Stimulated activated CD4-positive, alpha-beta T cell treated with anti-CD3 and anti-CD28 coated beads, Interleukin-12 subunit alpha, Interleukin-12 subunit beta, amount 100 ng/mL, for 48 hours (primary cell): ENCODE results near the gene ADAMTS18.

Experiments
- DNase-seq, 3 donors: peaks; one replicate each; pipeline ENCODE4 v3.0.0-alpha.2; 2020; ENCODE audit warnings: low read depth in 2 of 3, low spot score in 1 of 3

Gene ADAMTS18

GRCh38 chr16:77331043-77331442, 103.8 kb downstream of the ADAMTS18 start:
- DNase-seq = no peak

DNA sequence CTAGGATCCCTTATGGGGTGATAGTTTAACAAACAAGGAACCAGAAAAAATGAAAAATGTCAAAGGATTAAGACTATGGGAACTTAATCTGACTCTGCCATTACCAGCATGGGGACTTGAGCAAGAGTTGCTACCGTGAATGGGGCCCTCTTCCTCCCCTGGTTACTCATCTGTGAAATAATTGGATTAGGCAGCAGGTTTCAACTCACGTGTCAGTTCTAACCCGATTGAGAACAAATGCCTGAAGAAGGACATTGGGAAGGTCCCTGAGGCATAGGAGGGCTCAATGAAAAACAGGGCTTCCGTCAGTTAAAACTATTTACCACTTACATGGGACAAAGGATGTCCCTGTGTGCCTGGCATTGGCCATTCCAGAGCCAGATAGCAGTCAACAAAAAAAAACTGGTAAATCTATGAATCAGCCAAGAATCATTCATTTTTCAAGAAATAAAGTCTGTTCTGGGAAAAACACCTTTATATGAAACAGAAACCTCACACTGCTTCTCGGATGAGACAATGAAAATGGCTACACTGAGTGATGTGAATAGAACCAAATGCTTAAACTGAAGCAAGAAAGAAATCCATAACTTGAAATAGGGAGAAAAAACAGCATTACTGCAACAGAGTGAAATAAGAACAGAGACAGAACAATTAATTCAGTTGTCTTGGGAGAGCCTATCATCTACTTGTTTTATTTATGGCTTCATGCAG, 104.3 kb downstream of the ADAMTS18 start:
- no peak for DNase-seq

DNA sequence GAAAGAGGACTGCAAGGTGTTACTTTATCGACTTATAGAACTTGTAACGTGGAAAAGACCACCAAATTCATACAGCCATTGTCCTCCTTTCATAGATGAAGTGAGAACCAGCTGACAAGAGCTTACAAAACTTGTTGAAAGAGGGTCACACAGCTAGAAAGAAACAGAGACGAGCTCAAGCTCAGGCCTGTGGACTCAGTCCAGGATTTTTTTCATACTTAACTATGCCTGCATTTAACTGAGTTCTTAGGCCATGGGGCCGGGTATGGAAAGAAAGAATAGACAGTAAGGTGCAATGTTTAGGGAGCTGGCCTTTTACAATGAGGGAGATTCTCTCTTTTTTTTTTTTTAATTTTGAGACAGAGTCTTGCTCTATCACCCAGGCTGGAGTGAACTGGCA, 106.1 kb downstream of the ADAMTS18 start:
- no peak for DNase-seq

DNA sequence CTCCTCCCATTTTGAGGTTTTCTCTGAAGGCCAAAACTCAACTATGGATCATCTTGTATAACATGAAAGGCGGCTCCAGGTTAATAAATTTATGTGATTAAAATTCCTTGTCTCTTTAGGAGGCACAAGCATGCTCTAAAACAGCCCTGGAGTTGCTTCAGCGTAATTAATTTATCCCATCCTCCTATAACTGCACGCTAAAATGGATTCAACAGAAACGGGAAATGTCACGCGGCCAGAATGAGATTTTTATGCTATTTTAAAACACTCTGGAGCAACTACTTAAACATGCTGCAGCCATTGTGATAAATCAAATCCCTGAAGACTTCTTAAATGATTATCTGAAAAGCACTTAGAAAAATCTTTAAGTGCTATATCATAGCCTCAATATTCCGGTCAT, 106.6 kb downstream of the ADAMTS18 start:
- DNase-seq = no peak

DNA sequence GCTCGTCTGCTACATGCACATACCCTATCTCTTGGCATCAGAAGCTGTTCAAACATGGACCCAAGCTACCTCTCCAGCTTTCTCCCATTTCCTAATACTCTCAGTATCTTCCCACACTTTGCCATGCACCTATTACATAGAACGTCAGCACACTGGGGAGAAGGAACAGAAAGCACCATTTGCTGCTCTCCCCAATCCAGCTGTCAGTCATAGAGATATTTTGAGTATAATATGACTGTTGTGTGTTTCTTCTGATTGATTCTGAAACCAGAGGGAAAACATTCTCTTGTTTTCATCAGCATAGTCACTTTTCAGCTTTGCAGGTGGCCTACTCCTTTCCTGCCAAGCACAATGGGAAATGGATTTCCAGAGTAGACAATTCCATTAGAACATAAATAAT, 107.1 kb downstream of the ADAMTS18 start:
- no peak for DNase-seq

DNA sequence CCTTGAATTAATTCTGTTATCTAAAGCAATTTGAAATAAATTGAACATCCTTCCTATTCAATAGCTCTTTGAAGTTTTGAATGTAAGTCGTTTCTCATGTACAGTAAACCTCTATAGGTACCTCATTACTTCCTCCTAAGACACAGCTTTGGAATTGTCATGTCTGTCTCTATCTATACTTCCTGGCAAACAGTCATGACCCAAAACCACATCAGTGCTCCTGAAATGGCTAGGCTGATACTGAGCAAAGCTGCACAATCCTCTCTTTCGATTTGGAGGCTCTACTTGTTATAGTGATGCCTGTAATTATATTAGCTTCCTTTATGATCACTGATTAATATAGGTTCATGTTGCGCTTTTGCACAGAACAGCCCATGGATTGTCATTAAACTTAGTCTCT, 110.1 kb downstream of the ADAMTS18 start:
- no peak for DNase-seq

DNA sequence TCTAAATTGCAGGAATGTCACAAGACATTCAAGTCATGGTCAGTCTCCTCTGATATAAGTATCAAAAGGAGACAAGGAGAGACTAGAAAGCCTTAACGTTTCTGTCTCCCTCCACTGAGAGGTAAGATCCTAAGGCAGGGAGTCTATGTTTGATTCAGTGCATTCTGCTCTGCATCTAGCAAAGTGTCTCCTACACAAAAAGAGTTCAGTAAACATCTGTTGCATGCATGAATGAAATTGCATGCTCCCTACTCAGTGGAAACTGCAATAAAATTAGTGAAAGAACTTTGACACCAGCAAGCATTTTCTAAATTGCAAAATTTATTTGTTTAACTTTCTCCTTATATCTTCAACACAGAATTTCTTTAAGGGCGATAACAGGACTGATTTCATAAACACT, 111.1 kb downstream of the ADAMTS18 start:
- no peak for DNase-seq

- DNase-seq = no peak
Observed at GRCh38 chr16:77322757-77323156, 112.1 kb downstream of the ADAMTS18 start.

DNA sequence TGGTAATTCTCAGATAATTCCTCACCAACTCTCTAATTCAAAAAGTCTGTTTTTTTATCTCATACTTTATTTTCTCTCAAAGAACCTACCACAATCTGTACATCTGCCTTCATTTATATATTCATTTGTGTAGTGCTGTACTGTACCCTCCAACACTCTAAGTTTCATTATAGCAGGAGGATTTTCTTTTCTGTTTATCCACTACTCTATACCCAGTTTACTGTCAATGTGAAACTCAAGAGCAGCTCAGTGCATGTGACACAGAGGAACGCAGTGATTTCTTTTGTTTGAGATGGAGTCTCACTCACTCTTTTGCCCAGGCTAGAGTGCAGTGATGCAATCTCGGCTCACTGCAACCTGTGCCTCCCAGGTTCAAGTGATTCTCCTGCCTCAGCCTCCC, 117.8 kb downstream of the ADAMTS18 start:
- DNase-seq = no peak

GRCh38 chr16:77310877-77311276, 124.0 kb downstream of the ADAMTS18 start:
- no peak for DNase-seq

DNA sequence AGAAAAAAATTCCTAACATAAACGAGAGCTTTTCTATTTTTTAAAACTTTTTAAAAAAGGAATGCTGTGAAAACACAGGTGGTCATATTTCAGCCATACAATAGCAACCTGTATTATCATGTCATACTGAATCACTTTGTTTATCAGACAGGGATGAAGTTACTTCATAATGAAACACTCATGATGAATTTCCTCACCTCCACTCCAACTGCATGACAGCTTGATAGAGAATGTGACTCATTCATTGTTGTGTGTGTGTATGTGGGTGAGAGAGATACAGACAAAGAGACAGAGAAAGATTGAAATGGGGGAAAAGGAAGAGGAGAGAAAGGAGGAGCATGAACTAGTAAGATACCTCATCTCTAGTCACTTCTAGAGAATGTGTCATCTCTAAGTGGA, 126.7 kb downstream of the ADAMTS18 start:
- no peak for DNase-seq

DNA sequence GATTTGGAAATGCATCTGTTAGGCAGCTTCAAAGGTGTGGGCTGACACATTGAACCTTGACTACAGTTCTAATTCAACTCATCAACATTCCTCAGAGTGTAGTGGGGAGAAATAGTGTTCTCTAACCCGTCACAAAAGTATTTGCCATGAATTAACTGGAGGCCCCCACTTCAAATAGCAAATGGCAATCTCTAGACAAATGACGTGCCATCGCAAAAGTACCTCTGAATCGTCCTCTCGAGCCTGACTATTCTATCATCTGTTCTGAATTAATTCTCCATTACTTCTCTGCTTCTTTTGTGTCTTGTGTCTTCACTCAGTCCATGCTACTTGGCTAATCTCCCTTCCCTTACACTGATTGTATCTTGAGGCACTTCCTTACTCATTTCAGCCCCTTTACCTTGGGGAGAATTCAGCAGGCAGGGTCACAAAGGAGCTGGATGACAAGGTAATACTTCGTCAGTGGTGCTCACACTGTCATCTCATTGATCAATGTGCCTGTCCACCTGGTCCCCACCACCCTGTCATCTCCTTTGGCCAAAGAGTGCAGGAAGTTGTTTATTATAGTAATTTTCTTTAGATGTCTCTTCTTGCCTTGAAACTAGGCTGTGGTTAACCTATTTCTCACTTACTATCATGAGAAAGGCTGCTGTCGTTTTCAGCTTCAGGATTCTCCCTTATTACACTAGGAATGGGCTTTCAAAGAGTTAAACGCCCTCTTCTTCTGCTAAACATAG, 127.2 kb downstream of the ADAMTS18 start:
- DNase-seq = no peak

GRCh38 chr16:77306075-77306474, 128.8 kb downstream of the ADAMTS18 start:
- DNase-seq = no peak

DNA sequence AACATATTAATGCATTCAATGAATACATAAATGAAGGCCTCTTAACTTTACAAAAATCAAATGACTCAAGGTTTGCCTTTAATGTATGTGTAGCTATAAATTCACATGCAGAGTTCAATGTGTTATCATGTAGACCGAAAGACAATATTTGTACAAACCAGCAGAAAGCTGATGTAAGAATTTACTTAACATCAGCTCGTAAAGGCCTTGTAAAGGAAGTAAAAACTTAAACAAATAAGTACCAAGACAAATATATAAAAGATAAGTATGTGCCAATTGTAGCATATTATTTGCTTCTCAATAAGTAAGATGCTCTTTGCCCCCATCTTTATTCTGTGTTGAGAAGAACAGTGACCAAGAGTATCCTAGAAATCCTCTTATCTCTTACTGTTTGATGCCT, 130.0 kb downstream of the ADAMTS18 start:
- no peak for DNase-seq

DNA sequence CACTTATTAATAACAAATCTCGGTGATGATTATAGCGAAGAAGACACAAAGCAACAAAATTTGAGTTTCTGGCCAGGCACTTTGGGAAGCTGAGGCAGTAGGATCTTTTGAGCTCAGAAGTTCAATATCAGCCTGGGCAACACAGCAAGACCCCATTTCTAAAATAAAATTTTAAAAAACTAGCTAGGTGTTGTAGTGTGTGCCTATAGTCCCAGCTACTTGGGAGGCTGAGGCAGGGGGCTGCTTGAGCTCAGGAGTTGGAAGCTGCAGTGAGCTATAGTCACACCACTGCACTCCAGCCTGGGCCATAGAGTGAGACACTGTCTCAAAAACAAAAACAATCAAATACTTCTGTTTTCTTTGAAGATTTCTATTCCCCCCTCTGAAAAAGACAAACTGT, 130.7 kb downstream of the ADAMTS18 start:
- DNase-seq = no peak

DNA sequence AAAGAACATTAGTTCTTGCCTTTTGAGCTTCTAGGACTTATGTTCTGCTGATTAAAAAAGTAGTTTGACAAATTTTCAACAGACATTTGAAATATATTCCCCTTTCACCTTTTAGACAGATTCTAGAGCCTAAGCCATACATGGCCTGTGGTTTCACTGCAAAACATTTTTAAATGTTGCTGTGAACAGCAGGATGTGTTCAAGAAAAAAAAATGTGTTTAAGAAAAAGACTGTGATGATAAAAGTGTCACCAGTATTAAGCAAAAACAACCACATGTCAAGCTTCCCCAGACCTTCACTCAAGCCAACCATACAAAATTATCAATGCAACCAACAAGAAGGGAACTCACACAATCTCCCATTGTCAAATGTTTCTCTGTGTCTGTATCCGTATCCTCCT, 132.2 kb downstream of the ADAMTS18 start:
- no peak for DNase-seq

DNA sequence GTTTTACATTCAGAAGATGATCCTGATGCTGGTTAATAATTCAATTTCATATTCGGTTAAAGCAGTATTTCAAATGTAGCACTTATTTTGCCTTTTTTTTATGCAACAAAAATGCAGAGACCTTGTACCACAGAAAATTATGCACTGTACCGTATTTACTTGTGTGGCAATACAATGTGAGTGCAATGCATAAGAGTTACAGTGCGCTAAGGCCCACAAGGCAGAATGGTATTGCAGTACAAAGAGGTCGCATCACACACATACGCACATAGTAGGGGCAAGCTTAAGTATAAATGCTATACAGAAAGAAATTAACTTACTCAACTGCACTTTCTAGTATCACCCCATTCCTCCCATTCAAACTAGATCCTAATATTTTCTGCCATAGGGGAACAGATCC, 132.6 kb downstream of the ADAMTS18 start:
- no peak for DNase-seq

DNA sequence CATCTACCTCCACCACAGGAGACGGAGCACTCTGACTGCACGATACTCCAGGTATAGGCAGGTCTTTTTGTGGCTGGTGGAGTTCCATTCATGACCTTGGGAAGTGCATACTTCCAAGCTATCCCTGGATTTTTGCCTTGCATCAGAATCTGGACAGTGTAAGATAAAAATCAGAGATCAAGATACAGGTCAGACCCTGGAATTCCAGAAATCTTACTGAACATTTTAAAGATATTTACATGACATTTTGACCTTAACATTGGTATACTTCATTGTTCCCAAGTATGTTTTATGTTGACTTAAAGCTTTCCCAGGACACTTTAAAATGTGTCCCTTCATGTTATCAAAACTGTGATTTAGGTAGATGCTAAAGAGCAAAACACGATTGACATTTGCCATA, 134.6 kb downstream of the ADAMTS18 start:
- no peak for DNase-seq

DNA sequence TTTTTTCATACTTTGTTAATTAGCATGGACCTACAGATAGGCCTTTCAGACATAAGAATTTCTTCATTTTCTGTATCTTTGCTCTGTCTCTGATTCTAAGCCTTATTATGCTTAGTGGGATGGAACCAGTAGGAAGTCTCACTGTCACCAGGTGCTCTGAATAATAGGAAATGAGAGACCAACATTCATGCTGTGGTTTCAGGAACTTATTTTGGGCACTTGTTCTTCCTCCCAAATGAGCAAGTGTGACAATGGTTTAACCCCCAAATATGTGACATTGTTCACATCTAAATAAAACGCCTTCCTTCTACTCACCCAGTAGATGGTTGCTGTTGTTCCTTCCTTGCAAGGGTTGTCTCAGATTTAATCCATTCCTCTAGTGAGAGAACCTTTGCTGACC, 135.4 kb downstream of the ADAMTS18 start:
- DNase-seq = no peak

DNA sequence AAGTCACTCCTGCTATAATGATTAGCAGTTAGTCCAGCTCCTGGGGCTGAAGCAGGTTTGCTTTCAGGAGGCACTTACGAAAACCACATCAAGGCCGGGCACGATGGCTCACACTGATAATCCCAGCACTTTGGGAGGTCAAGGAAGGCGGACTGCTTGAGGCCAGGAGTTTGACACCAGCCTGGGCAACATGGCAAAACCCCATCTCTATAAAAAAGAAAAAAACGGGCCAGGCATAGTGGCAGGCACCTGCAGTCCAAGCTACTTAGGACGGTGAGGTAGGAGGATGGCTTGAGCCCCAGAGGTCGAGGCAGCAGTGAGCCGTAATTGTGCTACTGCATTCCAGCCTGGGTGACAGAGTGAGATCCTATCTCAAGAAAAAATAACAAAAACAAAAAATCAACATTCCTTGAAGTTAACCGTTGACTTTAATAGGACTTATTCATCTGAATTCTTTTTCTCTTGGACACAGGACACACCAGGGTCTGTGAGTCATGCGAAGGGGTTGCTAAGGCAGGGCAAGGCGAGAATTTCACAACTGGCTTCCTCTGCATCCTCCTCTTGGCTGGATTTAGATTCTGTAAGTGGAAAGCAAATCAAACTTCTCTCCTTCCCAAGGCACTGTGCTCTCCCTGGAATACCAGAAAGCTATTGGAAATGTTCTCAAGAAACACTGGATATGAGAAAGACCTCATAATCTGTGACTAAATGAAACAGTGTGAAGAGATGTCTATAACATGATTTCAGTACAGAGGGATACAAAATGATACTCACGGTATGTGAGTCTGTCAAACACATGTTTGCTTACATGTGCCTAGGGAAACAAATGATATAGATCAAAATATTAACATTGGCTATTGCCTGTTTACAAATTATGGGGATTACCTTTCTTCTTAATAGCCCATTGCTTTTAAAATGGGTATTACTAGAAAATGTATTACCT, 136.1 kb downstream of the ADAMTS18 start:
- DNase-seq = no peak

DNA sequence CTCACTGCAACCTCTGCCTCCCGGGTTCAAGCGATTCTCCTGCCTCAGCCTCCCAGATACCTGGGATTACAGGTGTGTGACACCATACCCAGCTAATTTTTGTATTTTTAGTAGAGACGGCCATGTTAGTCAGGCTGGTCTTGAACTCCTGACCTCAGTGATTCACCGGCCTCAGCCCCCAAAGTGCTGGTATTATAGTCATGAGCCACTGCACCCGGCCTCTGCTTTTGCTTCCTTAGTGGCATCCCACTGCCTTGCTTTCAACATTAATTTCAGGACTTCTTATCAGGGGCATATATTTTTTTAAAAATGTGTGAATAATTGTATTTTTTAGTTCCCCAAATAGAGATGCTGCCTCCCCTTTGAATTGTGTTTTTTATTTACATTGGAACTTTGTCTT, 136.8 kb downstream of the ADAMTS18 start:
- DNase-seq = no peak

DNA sequence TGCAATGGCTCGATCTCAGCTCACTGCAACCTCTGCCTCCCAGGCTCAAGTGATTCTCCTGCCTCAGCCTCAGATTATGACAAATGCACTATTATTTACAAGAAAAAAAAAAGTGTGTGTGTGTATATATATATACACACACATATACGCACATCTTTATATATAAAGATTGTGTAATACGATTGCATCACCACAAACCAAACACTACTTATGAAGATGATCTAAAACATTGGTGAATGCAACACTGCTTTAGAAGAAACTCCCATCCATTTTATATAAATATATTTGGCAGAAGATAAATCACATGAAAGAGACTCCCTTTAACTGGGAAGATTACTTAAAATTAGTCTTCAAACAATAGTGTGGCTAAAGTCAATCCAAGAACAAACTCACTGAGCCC, 138.9 kb downstream of the ADAMTS18 start:
- no peak for DNase-seq
